Cardiac fibroblast (primary cell): ENCODE data around the gene INKA2.

Experiments used
- DNase-seq, 2 donors: peaks; one replicate each; pipeline versions ENCODE4 v3.0.0 to v3.0.0-alpha.2; 2010; ENCODE audit warnings: low read depth in 2 of 2
- H3K4me3 ChIP-seq, 2 donors: replicated peaks in 1 of 2; 1 replicate in 1 of 2; 2 replicates in 1 of 2; pipeline ENCODE4 v1.5.1; 2011; ENCODE audit warnings: low read depth in 2 of 2, low read length in 2 of 2, mild to moderate bottlenecking in 2 of 2, moderate library complexity in 1 of 2
- TF ChIP-seq, protein P1 (sequence below): IDR thresholded peaks from one replicate; pipeline ENCODE4 v1.5.1; 2011; ENCODE audit warnings: low read depth, mild to moderate bottlenecking, low read length, inconsistent platforms

The INKA2 gene

DNA sequence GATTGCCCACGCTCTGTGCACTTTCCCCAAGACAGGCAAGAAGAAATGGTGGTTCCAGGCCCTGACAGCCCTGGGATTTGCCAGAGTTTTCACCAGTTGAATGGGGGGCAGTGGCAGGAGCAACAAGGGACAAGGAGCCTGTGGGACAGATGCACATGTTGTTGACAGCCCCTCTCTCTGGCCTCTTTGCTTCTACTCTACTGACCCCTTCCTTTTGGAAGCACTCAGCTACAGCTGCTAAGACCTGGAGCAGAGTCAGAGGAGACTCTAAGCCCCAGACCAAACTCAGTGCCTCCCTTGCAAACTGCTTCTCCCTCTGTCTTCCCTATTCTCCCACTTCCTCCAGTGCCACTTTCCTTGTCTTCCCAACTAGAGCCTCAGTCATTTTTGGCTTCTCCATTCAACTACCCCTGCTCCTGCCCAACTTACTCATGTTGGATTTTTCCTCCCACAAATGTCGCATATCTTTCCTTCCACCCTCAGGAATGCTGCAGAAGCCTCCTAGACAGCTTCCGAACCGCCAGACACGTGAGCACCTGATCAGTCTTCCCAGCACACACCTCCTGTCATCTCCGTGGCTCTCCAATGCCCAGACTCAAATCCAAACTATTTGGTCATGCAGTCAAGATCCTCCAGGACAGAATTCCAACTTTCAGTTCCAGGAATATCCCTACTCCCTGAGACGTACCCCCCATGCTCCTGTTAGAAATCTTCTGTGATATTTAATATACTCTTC lies 9.1 kb downstream of the INKA2 start:
- H3K4me3 ChIP-seq = no peak overlapping the region
- TF ChIP-seq, protein P1, sequence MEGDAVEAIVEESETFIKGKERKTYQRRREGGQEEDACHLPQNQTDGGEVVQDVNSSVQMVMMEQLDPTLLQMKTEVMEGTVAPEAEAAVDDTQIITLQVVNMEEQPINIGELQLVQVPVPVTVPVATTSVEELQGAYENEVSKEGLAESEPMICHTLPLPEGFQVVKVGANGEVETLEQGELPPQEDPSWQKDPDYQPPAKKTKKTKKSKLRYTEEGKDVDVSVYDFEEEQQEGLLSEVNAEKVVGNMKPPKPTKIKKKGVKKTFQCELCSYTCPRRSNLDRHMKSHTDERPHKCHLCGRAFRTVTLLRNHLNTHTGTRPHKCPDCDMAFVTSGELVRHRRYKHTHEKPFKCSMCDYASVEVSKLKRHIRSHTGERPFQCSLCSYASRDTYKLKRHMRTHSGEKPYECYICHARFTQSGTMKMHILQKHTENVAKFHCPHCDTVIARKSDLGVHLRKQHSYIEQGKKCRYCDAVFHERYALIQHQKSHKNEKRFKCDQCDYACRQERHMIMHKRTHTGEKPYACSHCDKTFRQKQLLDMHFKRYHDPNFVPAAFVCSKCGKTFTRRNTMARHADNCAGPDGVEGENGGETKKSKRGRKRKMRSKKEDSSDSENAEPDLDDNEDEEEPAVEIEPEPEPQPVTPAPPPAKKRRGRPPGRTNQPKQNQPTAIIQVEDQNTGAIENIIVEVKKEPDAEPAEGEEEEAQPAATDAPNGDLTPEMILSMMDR = no peak
- no peak for DNase-seq

DNA sequence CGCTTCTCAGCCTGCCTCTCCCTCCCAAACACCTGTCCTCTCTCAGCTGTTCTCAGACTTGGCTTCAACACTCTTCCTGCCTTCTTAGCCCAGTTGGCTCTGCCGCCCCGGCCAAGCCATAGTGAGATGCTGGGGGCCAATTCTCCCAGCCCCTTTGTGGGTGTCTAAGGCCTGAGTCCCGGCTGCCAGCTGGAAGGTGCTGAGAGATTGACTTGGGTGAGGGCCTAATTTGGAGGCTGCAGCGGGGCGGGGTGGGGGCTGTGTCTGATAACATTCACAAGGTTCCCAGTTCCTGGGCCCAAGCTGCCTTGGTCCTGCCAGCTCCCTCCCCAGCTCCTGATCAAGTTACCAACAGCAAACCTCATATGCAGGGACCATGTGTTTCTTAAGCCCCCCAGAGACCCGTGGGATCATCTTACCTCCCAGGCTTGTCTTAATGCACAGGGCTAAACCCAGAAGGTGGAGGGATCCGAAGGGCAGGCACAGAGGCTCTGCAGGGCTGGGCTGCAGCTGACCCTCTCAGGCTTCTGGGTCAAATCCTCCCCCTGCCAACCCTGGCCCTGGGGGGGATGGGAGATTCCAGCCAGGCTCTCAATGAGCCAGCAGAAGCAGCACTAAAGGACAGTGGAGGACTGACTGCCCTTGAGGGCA lies 9.8 kb downstream of the INKA2 start:
- H3K4me3 ChIP-seq = no peak overlapping the region
- TF ChIP-seq, protein P1 = no peak
- peak in 1 of 2 donors; percentile 42 for DNase-seq

DNA sequence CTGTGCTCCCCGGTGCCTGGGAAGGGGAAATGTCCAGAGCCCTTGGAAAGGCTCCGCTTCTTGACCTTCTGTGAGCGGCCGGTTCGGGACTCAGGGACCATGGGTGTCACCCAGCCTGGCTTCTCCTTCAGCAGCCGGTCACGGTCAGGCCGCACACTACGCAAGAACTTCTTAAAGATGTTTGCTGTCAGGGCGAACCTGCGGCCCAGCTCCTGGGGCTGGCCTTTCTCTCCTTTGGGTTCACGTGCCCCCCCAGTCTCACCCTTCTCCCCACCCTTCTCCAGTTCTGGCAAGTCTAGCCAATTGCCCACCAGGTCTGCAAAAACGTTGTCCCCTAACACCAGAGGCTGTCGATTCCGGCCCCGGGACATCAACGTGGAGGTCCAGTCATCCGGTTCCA lies 12.1 kb downstream of the INKA2 start:
- TF ChIP-seq, protein P1 = no peak
- no peak overlapping the region for H3K4me3 ChIP-seq
- DNase-seq = no peak

DNA sequence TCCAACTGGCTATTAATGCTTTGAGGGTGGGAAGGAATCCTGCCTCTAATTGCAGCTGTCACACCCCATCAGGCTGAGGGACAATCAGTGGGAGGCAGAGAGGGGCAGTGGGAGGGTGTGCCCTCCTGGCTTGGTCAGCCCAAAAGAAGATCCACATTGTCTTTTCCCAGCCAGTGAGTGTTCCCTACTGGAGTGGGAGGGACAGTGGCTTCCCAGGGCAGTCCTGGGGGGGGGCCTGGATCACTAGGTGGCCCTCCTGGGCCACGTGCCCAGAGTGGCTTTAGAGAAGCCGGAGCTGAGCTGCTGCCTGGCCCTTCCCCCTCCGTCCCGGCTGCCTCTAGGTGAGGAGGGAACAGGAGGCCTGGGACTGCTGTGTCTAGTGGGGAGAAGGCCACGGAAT lies 14.0 kb downstream of the INKA2 start:
- no peak overlapping the region for H3K4me3 ChIP-seq
- TF ChIP-seq, protein P1 = no peak
- DNase-seq = no peak

DNA sequence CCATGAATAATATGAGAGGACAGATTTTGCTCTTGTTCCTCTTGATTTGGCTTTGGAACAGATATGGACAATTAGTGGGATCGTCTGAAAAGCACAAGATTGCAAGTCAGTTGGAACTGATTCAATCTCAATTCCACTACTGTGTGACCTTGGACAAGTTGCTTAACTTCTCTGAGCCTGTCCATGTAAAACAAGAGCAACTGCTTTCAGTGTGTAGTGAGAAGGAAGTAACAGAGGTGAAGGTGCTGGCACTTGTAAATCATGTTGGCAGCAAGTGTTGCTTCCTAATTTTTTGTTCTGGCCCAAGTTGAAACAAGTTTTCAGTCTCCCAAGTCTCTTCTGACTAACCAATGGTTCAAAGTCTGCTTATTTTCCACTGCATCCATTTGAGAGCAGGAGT lies 15.3 kb downstream of the INKA2 start:
- DNase-seq = no peak
- TF ChIP-seq, protein P1 = no peak
- no peak overlapping the region for H3K4me3 ChIP-seq

DNA sequence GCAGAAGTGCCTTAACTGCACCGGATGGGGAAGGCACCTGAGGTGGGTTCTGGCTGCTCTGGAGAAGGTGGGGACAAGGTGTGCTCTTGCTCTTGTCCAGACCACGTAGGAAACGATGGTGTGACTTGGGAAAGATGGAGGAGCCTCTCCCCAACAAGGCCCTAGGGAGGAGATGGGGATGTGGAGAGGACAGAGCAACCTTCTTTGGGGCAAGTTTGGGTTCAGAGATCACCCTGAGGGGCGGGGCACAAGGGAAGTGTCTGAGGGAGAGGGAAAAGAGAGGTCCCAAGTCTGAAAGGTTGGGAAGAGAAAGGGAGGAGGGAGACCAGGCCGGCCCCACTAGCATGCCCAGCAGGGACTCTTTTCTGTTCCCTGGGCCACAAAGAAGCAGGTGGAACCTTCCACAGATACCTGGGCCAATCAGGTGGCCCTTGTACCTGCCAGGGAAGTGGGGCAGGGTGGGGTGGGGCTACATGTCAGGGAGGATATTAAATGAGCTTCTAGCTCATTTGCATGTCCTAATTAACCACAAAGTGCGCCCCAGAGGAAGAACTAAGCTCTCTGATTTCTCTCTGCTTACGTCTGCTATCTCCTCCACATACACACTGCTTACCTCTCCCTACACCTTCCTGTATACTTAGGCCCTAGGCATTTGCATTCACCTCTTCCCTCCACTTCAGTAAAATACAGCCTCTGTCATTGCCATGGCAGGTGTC lies 15.9 kb downstream of the INKA2 start:
- TF ChIP-seq, protein P1 = no peak
- no peak for DNase-seq
- no peak overlapping the region for H3K4me3 ChIP-seq
